ENCODE measurements around the gene MACROD2. TPM values are rescaled to one million over a fixed set of nuclear protein-coding genes. Genes with fewer than 3 reads are reported as not detected.

The MACROD2 gene
- total and polyA plus RNA-seq, 4 donors = 0.66 to 10.5 (median 3.3) TPM

DNA sequence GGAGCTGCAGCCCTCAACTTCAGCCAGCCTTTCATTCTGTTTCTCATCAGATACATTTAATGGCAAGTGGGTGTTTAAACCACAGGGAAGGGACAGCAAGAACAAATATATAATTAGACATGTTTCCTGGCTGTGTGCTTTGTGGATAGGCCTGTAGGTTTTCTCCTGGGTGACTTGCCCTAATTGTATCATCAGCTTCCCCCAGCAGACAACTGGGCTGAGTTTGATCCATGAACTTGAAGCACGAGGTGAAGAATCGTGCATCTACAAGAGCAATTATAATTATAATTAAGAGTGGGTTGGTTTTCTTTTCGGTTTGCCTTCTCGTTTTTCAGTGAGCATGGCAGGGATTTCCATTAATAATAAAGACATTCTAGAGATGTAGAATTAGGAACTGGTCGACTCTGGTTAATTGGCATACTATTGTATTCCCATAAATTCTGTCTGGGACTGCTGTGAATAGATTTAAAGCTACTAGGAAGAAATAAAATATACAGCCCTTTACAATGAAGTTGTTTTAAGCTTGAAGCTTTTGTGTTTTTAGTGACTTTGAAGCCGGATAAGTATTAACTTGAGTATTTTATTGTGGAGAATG is 1525.7 kb downstream of the MACROD2 start (continued):
- TF ChIP-seq, protein P1, sequence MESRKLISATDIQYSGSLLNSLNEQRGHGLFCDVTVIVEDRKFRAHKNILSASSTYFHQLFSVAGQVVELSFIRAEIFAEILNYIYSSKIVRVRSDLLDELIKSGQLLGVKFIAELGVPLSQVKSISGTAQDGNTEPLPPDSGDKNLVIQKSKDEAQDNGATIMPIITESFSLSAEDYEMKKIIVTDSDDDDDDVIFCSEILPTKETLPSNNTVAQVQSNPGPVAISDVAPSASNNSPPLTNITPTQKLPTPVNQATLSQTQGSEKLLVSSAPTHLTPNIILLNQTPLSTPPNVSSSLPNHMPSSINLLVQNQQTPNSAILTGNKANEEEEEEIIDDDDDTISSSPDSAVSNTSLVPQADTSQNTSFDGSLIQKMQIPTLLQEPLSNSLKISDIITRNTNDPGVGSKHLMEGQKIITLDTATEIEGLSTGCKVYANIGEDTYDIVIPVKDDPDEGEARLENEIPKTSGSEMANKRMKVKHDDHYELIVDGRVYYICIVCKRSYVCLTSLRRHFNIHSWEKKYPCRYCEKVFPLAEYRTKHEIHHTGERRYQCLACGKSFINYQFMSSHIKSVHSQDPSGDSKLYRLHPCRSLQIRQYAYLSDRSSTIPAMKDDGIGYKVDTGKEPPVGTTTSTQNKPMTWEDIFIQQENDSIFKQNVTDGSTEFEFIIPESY (IDR thresholded peaks at IDR 0.05) = no peak
- no peak for TF ChIP-seq RAD21 (IDR thresholded peaks at IDR 0.05)

DNA sequence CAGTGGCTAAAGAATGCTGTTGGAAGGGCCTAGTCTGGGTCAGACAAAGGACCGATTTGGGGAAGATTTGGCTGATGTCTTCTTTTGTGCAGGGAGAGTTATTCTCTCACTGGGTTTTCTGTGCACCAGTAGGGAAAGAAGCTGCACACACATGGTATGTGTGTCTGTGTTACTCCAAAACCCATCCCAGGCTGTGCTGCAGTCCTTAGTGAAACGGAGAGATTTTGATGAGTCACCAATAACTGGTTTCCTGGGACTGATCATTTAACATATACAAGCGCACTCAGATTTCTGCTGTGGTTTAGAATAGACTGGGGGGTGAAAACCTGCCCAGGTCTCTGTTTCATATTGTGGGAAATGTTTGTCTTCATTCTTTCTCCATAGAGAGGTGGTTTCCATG is 1528.1 kb downstream of the MACROD2 start:
- H3K4me1 ChIP-seq (ENCODE audit: control insufficient read depth in 4 of 4, insufficient read depth in 4 of 4, low read length in 3 of 4) = no peaks in the 10 kb centered on the region
- H3K4me3 ChIP-seq (ENCODE audit: low read depth in 1 of 3, low read length in 3 of 3) = no peak overlapping the region
- no peak overlapping the region for H3K27ac ChIP-seq (ENCODE audit: low read depth in 1 of 2, low read length in 2 of 2)
- no peaks in the 10 kb centered on the region for H3K36me3 ChIP-seq (ENCODE audit: control insufficient read depth in 4 of 4, insufficient read depth in 3 of 4, low read depth in 1 of 4, low read length in 3 of 4)
- 91% methylated on average over 3 of the region's 3 CpGs for WGBS
- peaks cover 0 to under 1% (median 0%) of the 10 kb centered on the region in 4 donors for H3K27me3 ChIP-seq (ENCODE audit: control insufficient read depth in 4 of 4, insufficient read depth in 4 of 4, low read length in 3 of 4)
- TF ChIP-seq, protein P2, sequence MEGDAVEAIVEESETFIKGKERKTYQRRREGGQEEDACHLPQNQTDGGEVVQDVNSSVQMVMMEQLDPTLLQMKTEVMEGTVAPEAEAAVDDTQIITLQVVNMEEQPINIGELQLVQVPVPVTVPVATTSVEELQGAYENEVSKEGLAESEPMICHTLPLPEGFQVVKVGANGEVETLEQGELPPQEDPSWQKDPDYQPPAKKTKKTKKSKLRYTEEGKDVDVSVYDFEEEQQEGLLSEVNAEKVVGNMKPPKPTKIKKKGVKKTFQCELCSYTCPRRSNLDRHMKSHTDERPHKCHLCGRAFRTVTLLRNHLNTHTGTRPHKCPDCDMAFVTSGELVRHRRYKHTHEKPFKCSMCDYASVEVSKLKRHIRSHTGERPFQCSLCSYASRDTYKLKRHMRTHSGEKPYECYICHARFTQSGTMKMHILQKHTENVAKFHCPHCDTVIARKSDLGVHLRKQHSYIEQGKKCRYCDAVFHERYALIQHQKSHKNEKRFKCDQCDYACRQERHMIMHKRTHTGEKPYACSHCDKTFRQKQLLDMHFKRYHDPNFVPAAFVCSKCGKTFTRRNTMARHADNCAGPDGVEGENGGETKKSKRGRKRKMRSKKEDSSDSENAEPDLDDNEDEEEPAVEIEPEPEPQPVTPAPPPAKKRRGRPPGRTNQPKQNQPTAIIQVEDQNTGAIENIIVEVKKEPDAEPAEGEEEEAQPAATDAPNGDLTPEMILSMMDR (IDR thresholded peaks at IDR 0.05; ENCODE audit: low read depth, low read length, missing input control) = no peak
- TF ChIP-seq, protein P3, sequence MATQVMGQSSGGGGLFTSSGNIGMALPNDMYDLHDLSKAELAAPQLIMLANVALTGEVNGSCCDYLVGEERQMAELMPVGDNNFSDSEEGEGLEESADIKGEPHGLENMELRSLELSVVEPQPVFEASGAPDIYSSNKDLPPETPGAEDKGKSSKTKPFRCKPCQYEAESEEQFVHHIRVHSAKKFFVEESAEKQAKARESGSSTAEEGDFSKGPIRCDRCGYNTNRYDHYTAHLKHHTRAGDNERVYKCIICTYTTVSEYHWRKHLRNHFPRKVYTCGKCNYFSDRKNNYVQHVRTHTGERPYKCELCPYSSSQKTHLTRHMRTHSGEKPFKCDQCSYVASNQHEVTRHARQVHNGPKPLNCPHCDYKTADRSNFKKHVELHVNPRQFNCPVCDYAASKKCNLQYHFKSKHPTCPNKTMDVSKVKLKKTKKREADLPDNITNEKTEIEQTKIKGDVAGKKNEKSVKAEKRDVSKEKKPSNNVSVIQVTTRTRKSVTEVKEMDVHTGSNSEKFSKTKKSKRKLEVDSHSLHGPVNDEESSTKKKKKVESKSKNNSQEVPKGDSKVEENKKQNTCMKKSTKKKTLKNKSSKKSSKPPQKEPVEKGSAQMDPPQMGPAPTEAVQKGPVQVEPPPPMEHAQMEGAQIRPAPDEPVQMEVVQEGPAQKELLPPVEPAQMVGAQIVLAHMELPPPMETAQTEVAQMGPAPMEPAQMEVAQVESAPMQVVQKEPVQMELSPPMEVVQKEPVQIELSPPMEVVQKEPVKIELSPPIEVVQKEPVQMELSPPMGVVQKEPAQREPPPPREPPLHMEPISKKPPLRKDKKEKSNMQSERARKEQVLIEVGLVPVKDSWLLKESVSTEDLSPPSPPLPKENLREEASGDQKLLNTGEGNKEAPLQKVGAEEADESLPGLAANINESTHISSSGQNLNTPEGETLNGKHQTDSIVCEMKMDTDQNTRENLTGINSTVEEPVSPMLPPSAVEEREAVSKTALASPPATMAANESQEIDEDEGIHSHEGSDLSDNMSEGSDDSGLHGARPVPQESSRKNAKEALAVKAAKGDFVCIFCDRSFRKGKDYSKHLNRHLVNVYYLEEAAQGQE (IDR thresholded peaks at IDR 0.05) = no peak
- TF ChIP-seq JUND (IDR thresholded peaks at IDR 0.05) (no peak), TAF1 (conservative IDR thresholded peaks at IDR 0.05) (no peak), EGR1 (IDR thresholded peaks at IDR 0.05; ENCODE audit: low read depth in 2 of 2) (no peak), RXRA (IDR thresholded peaks at IDR 0.05) (no peak), HNF4A (conservative IDR thresholded peaks at IDR 0.05) (no peak), NR2F2 (IDR thresholded peaks at IDR 0.05) (no peak), RAD21 (IDR thresholded peaks at IDR 0.05) (no peak)
- DNase-seq (ENCODE audit: low spot score) = no peak
- H3K9ac ChIP-seq (ENCODE audit: low read depth in 1 of 2, low read length in 2 of 2) = no peak overlapping the region
- H3K9me3 ChIP-seq (ENCODE audit: control insufficient read depth in 4 of 4, low read length in 3 of 4) = no peaks in the 10 kb centered on the region

DNA sequence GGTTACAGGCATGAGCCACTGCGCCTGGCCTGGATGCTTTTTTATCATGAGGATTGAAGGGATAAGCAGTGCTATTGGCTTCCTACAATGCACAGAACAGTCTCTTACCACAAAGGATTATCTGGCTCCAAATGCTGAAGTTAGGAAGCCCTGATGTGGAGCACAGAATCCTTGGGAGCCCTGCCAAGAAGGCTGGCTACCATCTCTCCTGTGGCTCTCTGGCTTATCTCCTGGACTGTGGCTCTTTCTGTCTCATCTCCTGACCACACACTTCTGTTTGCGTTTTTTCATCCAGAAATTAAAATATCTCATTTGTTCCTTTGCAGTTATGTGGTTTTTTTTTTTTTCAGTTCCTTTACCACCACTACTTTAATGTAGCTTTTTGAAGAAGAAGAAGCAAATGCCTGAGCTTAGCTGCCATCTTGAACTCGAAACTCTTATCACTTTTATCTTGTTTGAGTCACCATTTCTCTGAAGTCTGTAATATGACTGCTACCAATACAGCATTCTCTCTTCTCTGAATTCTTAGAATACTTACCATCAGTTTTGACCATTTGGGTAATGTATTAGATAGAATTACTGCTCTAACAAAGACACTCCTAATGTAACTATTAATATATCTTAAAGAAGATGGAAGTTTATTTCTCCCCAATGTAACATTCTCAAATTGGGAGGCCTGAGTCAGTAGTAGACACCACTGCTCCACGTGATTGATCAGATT is 1533.2 kb downstream of the MACROD2 start:
- DNase-seq (ENCODE audit: low spot score) = no peak
- WGBS = 74% methylated on average over 4 of the region's 4 CpGs
- H3K36me3 ChIP-seq (ENCODE audit: control insufficient read depth in 4 of 4, insufficient read depth in 3 of 4, low read depth in 1 of 4, low read length in 3 of 4) = no peaks in the 10 kb centered on the region

More for the DNA sequence above, 1533.2 kb downstream of the MACROD2 start:
- H3K4me1 ChIP-seq (ENCODE audit: control insufficient read depth in 4 of 4, insufficient read depth in 4 of 4, low read length in 3 of 4) = no peaks in the 10 kb centered on the region
- TF ChIP-seq TAF1 (conservative IDR thresholded peaks at IDR 0.05) (no peak), GABPA (IDR thresholded peaks at IDR 0.05 in 1 of 2, conservative IDR thresholded peaks at IDR 0.05 in 1 of 2) (no peak), EGR1 (IDR thresholded peaks at IDR 0.05; ENCODE audit: low read depth in 2 of 2) (no peak)
- no peak overlapping the region for H3K27ac ChIP-seq (ENCODE audit: low read depth in 1 of 2, low read length in 2 of 2)
- H3K9me3 ChIP-seq (ENCODE audit: control insufficient read depth in 4 of 4, low read length in 3 of 4) = no peaks in the 10 kb centered on the region
- H3K9ac ChIP-seq (ENCODE audit: low read depth in 1 of 2, low read length in 2 of 2) = no peak overlapping the region
- no peak overlapping the region for H3K4me3 ChIP-seq (ENCODE audit: low read depth in 1 of 3, low read length in 3 of 3)
- H3K27me3 ChIP-seq (ENCODE audit: control insufficient read depth in 4 of 4, insufficient read depth in 4 of 4, low read length in 3 of 4) = peaks cover 0 to 3% (median 0%) of the 10 kb centered on the region in 4 donors

Data from liver (tissue), 9 donors.